Bronchial smooth muscle cell (primary cell): Measurements from ENCODE around the gene FANCG. TPM values are rescaled to one million over a fixed set of nuclear protein-coding genes. Genes with fewer than 3 reads are reported as not detected.

ENCODE experiments used
- total RNA-seq: library from RNA; depleted of rRNA; stranded (reverse); fragments of >200 nt; gene quantifications from 2 replicates; pipeline ENCODE4 v1.2.1, GENCODE V29; 2014

Gene FANCG
- total RNA-seq, result 11.5 and 11.8 TPM in 2 replicates

DNA sequence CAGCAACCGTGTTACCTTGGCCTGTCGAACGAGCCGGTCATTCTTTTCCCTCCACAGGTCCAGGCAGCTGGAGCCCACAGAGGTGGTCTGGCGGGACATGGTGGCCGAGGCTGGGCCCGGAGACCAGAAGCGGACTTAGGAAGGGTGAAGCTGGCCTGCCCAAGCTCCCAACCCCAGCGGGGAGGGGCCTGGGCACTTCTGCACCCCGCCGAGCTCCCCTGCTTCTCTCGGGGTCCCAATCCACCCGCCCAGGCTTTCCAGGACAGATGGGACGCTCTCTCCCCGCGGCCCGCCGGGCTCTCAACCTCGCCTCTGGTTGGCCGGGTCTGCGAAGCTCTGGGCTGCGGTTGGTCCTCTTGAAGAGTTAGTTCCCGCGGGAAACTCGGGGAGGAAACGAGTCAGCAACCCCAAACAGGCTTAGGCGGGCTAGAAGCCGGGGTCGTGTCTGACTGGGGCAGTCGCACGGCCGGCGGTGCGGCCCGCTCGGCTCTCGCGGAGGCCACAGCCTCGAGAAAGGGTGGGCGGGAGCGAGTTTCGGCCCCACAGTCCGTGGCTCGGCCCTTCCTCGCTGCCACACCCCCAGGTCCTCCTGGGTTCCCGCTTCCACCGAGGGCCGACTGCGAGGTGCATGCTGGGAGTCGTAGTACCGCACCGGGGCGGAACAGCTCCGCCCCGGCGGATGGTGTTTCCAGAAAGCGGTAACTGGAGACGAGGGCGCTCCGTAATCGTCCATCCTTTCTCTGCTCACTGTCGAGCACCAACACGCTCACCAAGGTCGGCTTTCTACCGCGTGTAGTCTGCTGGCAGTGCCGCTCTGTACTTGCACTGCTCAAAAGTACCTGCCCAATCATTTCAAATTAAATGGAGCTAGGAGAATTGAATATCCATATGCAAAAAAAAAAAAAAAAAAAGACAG lies at the start of gene FANCG:
FANCG (minus strand) TSS at position 517 of the 916 bp plus-strand sequence; CDS start at position 99, 418 bp downstream.

DNA sequence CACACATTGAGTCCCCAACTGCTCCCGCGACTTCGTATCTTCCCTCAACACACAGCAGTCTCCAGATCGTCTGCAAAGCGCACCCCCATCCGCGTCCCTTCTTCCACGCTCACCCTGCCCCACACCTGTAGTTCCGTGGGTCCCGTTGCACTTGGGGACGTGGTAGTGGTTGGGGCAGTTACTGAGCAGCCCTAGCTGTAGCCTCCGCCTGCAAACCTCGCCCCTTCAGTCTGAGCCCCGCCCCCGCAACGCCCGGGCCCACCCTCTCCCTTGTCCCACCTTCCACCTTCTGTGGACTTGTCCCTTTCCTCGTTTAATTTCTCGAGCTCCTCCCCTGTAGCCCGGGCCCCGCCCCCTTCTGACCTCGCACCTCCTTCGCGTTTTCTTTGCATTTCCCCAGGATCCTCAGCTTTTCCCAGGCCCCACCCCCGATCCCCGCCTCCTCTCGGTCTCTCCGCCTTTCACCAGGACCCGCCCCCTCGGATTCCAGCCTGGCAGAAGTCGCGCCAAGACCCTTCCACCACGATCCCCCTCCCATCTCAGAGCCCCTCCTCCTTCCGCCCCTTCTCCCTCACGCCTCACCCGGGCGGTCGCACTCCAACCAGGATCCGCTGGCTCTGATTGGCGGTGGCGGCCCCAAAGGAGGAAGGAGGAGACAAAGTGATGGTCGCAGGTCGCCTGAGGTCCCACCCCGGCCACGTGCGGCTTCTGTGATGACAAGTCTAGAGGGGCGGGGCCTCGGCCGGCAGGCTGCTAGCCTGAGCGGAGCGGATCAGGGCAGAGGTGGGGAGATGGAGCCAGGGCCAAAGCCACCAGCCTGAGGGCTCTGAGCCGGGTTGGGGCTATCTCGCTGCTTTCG lies 36.2 kb upstream of the FANCG start, which contains the start of gene ATOSB:
ATOSB (minus strand) TSS at position 183 of the 859 bp plus-strand sequence. CDS start 7,588 bp downstream, outside the sequence.

GRCh38 chr9:35102769-35103659 lies 23.3 kb upstream of the FANCG start, which contains the start of gene STOML2:
STOML2 (minus strand) TSS chr9:35103131; CDS start chr9:35103094, 37 bp downstream.

DNA sequence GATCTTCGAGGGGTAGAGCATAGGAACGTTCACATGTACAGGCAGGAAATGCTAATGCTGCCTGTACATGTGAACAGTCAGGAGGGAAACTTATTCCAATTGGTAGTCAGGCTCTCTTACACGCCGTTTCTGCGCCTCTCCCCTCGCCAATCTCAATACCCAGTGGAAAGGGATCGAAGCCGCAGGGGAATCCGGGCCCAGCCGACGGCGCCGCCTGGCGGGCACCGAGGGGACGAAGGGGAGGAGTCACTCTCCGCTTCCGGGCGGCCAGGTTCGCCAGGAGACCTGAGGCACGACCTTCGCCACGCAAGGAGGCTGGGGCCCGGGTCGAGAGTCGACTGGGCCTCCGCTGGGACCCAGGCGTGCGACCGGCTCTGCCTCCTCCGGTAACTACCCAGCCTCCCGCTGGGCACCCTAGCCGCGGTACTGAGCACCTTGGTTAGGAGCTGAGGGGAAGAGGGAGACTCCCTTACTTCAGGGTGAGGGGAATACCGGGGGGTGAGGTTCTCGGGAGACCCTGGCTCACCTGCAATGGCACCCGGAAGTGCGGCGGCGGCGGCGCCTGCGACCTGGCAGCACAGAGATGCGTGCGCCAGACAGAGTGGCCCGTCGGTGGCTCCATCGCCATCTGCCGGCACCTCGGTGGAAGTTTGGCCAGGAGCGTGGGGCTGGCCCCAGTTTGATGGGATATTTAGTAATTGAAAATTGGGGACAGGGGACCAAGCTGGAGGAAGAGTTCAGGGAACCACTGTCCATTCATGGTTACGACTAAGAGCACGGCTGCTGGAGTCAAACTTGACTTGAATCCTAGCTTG lies 16.5 kb upstream of the FANCG start, which contains the start of gene PIGO:
PIGO (minus strand) TSS at position 557 of the 815 bp plus-strand sequence. CDS start 1,026 bp downstream, outside the sequence.

GRCh38 chr9:35072461-35073278 lies 7.1 kb downstream of the FANCG start, which contains the start of gene VCP:
VCP (minus strand) TSS chr9:35072625; CDS start chr9:35072353, 272 bp downstream.

Other genes with a start within 250 kb of the FANCG start
- gene PHF24, start 121.7 kb downstream of the FANCG start, total RNA-seq, result 0.09 and 0.16 TPM in 2 replicates
- gene DNAJB5, start 90.2 kb downstream of the FANCG start, total RNA-seq, result 6.5 and 8.0 TPM in 2 replicates
- gene VCP, start 7.3 kb downstream of the FANCG start, total RNA-seq, result 468 and 475 TPM in 2 replicates
- gene PIGO, start 16.6 kb upstream of the FANCG start, total RNA-seq, result 6.9 and 9.0 TPM in 2 replicates
- 123 and 154 TPM in 2 replicates for gene STOML2, start 23.2 kb upstream of the FANCG start, total RNA-seq
- 11.3 and 19.5 TPM in 2 replicates for gene ATOSB, start 35.9 kb upstream of the FANCG start, total RNA-seq
- gene UNC13B, start 82.1 kb upstream of the FANCG start, total RNA-seq, result 21.0 and 25.5 TPM in 2 replicates